Tibial artery (tissue), 4 donors: ENCODE data around the gene ZDHHC12.

Source experiments
- DNase-seq, 2 donors: peaks; one replicate each; pipeline ENCODE4 v3.0.0-alpha.2; 2019
- H3K27ac ChIP-seq, 2 donors: fragments of 200-600 bp; sonication (generic) in 1 of 2; 1 replicate in 1 of 2; 2 replicates in 1 of 2; pipeline ENCODE4 v1.5.1; 2018 to 2019; ENCODE audit warnings: mild to moderate bottlenecking in 1 of 2
- H3K27me3 ChIP-seq, 2 donors: fragments of 200-600 bp; sonication (generic) in 1 of 2; one replicate each; pipeline versions ENCODE4 v1.5.1 to v1.6.0; 2016 to 2019
- H3K36me3 ChIP-seq, 3 donors: fragments of 200-600 bp; sonication (generic) in 2 of 3; one replicate each; pipeline ENCODE4 v1.5.1; 2016 to 2019; ENCODE audit warnings: mild to moderate bottlenecking in 2 of 3
- H3K4me1 ChIP-seq, 4 donors: fragments of 200-600 bp; sonication (generic) in 2 of 4; 1 replicate in 3 of 4; 2 replicates in 1 of 4; pipeline ENCODE4 v1.5.1; 2016 to 2019
- H3K4me3 ChIP-seq, 2 donors: fragments of 200-600 bp; sonication (generic) in 1 of 2; 1 replicate in 1 of 2; 2 replicates in 1 of 2; pipeline ENCODE4 v1.5.1; 2018 to 2019; ENCODE audit warnings: mild to moderate bottlenecking in 2 of 2
- H3K9me3 ChIP-seq, 3 donors: fragments of 200-600 bp; sonication (generic) in 1 of 3; one replicate each; pipeline ENCODE4 v1.5.1; 2016 to 2019
- CTCF ChIP-seq, 2 experiments: fragments of 200-600 bp in 1 of 2; fragments of 450-650 bp in 1 of 2; IDR thresholded peaks; one replicate each; pipeline ENCODE4 v1.5.1; 2017 to 2019; ENCODE audit warnings: antibody characterized with exemption in 2 of 2, mild to moderate bottlenecking in 1 of 2, moderate library complexity in 1 of 2
- intact Hi-C: fragments of 100-400 bp; cut with DNase I; formaldehyde crosslinking; loops from one replicate; pipeline ENCODE4 v1.15.0; 2023; ENCODE audit warnings: low total_unique reads

ZDHHC12 gene

GRCh38 chr9:128690684-128691034 lies 33.3 kb downstream of the ZDHHC12 start:
- Histone ChIP-seq H3K27me3 (no peaks in the 10 kb centered on the region), H3K27ac (peak overlapping the region; percentile 72 to 98), H3K4me3 (peak overlapping the region; percentile 88 to 97), H3K4me1 (peaks cover 0 to 21% (median 16%) of the 10 kb centered on the region in 4 donors), H3K9me3 (no peaks in the 10 kb centered on the region), H3K36me3 (peaks cover 35 to 42% (median 37%) of the 10 kb centered on the region in 3 donors)
- no peak for TF ChIP-seq CTCF (IDR thresholded peaks at IDR 0.05)
- intact Hi-C loops, result no loop called here
- DNase-seq, result no peak

- H3K36me3 ChIP-seq, result peaks cover 33 to 36% (median 34%) of the 10 kb centered on the region in 3 donors
- intact Hi-C loops, result no loop called here
- H3K9me3 ChIP-seq, result no peaks in the 10 kb centered on the region
- peak overlapping the region; percentile 88 to 97 for H3K4me3 ChIP-seq
- no peak for DNase-seq
- H3K4me1 ChIP-seq, result peaks cover 0 to 22% (median 17%) of the 10 kb centered on the region in 4 donors
- H3K27ac ChIP-seq, result peak overlapping the region; percentile 72 to 98
- TF ChIP-seq CTCF (IDR thresholded peaks at IDR 0.05), result no peak
- H3K27me3 ChIP-seq, result no peaks in the 10 kb centered on the region
These were observed 33.9 kb downstream of the ZDHHC12 start for GRCh38 chr9:128689820-128690683.

- Histone ChIP-seq H3K4me3 (peak overlapping the region; percentile 88 to 97), H3K27ac (peak overlapping the region; percentile 92 to 98), H3K27me3 (peaks cover 0 to 1% of the 10 kb centered on the region in 2 donors), H3K4me1 (peaks cover 0 to 29% (median 22%) of the 10 kb centered on the region in 4 donors), H3K9me3 (no peaks in the 10 kb centered on the region), H3K36me3 (peaks cover 27 to 32% (median 30%) of the 10 kb centered on the region in 3 donors)
- peak; percentile 52 to 77 for DNase-seq
- no peak for TF ChIP-seq CTCF (IDR thresholded peaks at IDR 0.05)
- intact Hi-C loops, result no loop called here
These were observed 34.6 kb downstream of the ZDHHC12 start for GRCh38 chr9:128689293-128689774.

- peak within 1 kb of the TSS; percentile 88 to 97 for H3K4me3 ChIP-seq
- intact Hi-C loops, result no loop called here
- no peaks in the 10 kb centered on the region for H3K9me3 ChIP-seq
- H3K36me3 ChIP-seq, result peaks cover 20 to 25% (median 24%) of the 10 kb centered on the region in 3 donors
- H3K4me1 ChIP-seq, result peaks cover 0 to 32% (median 28%) of the 10 kb centered on the region in 4 donors
- peaks cover 0 to 5% of the 10 kb centered on the region in 2 donors for H3K27me3 ChIP-seq
- DNase-seq, result peak; percentile 89 to 95
- peak within 1 kb of the TSS; percentile 92 to 98 for H3K27ac ChIP-seq
- peak in 1 of 2 experiments; percentile 5 for TF ChIP-seq CTCF (IDR thresholded peaks at IDR 0.05)
These were observed 35.2 kb downstream of the ZDHHC12 start, which contains the start of gene SET for GRCh38 chr9:128688501-128689292. Gene SET (plus strand): TSS chr9:128689222. CDS start chr9:128689583, 361 bp downstream.

GRCh38 chr9:128687453-128687852 lies 36.5 kb downstream of the ZDHHC12 start:
- no peak for DNase-seq
- Histone ChIP-seq H3K4me3 (no peak overlapping the region), H3K27me3 (peaks cover 0 to 5% of the 10 kb centered on the region in 2 donors), H3K4me1 (peaks cover 0 to 40% (median 32%) of the 10 kb centered on the region in 4 donors), H3K27ac (no peak overlapping the region), H3K9me3 (no peaks in the 10 kb centered on the region), H3K36me3 (peaks cover 8 to 13% (median 12%) of the 10 kb centered on the region in 3 donors)
- no peak for TF ChIP-seq CTCF (IDR thresholded peaks at IDR 0.05)
- intact Hi-C loops, result no loop called here
